AG09309 (cell line): ENCODE measurements around the gene MAPK8IP3.

Experiments
- DNase-seq: peaks from one replicate; pipeline ENCODE4 v3.0.0-alpha.2; 2010; ENCODE audit warnings: low read depth
- H3K4me3 ChIP-seq: 2 replicates; pipeline ENCODE4 v1.5.1; 2011; ENCODE audit warnings: mild to moderate bottlenecking, low read depth, low read length, moderate library complexity; ENCODE audit not compliant: control insufficient read depth
- CTCF ChIP-seq: IDR thresholded peaks from 2 replicates; pipeline ENCODE4 v1.5.1; 2011; ENCODE audit warnings: mild to moderate bottlenecking, low read depth, low read length, inconsistent platforms; ENCODE audit not compliant: insufficient read depth, control insufficient read depth; ENCODE audit errors: missing control alignments

Gene MAPK8IP3

DNA sequence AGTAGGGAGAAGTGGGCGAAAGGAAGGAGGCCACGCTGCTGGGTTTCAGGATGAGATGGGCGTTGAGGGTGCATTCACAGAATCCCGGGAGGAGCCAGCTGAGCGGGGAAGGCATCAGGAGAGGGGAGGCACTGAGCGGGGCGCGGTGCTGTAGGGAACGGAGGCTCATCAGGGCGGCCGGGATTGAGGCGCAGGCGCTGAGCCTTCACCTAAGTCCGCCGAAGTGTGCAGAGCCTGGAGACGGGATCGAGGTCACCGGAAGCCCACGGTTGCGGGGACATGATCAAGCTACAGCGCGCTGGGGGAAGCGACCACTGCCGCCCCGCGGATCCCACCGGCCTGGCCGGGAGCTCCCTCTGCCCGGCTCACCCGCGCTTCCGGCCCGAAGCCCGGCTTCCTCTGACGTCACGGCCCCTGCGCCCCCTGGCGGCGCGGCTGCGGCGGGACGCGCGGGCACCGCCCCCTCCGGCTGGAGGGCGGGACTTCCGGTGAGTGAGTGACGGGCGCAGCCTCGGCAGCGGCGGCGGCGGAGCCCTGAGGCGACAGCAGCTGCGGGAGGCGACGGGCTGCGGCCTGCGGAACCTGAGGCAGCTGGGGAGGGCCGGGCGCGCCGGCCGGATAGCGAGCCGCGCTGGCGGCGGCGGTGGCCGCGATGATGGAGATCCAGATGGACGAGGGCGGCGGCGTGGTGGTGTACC is at the start of gene MAPK8IP3:
Gene MAPK8IP3 (plus strand): TSS at position 508 of the 698 bp plus-strand sequence. CDS start 145 bp downstream, at position 653.
- peak; percentile 53 for TF ChIP-seq CTCF
- DNase-seq = peak; percentile 31
- peak within 1 kb of the TSS; percentile 96 for H3K4me3 ChIP-seq

GRCh38 chr16:1656808-1657617 is 49.0 kb upstream of the MAPK8IP3 start:
- no peak for TF ChIP-seq CTCF
- H3K4me3 ChIP-seq = no peak overlapping the region
- no peak for DNase-seq

DNA sequence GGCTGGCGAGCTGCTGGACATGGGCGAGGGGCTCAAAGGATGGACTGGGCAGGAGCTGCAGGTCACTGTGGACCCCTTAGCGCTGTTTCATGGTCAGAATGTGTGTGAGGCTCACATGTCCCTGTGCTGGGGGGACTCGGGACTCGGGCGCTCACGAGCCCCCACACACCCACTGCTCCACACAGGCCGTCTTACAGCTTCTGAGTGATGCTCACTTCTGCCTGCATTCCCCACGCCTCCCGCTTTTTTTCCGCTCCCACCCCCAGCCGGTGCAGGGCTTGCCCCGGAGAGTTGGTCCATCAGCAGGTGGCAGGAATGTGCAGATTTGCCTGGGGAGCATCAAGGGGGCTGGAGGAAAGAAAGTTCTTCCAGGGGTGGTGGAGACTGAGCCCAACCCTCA is 48.2 kb upstream of the MAPK8IP3 start:
- no peak for DNase-seq

DNA sequence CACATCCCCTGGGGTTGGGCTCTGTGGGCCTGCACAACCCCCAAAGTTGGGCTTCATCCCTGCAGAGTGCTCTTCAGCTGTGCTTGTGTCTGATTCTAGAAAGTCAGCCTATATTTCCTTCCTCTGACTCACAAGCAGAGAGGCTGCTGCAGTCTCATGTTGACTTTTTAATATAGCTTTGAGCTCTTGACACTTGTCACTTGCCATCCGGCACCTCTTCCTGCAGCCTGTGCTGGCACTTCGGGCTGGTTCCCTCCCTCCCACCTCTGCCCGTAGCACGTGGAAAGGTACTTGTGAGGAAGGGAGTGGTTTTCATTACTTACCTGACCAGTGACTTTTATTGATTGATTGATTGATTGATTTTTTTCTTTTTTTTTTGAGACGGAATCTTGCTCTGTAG is 47.0 kb upstream of the MAPK8IP3 start:
- TF ChIP-seq CTCF = no peak
- no peak for DNase-seq
- H3K4me3 ChIP-seq = no peak overlapping the region

More for the DNA sequence above, 48.2 kb upstream of the MAPK8IP3 start:
- H3K4me3 ChIP-seq = no peak overlapping the region
- TF ChIP-seq CTCF = no peak

DNA sequence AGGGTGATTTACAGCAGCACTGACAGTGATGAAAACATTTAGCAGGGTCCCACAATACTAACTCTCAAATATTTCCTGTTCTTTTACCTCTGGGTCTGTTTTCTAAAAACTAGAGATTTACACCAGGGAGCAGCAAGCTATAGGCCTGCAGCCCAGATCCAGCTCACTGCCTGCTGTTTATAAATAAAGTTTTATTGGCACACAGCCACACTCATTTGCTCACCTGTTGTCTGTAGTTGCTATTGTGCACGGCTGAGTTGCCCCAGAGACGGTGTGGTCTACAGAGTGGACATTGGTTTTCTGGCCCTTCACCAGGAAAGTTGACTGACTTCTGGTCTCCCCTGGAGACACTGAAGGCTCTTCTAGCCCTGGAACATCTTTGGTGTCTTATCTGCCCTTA is 44.2 kb upstream of the MAPK8IP3 start:
- TF ChIP-seq CTCF = no peak
- DNase-seq = no peak
- no peak overlapping the region for H3K4me3 ChIP-seq

DNA sequence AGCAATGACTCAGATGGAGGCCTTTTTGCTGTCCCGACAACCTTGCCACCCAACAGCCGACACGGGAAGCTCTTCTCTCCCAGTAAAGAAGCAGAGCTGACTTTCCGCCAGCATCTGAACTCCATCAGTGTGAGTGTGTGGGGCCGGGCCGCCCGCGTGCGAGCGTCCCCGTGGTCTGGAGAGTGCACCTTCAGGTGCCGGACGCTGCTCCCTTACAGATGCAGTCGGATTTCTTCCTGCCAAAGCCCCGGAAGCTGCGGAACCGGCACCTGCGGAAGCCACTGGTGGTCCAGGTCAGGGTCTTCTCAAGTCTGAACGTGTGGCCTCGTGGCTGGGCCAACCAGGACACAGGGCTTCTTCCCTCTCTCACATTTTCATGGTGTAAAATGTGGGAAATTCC is 43.5 kb upstream of the MAPK8IP3 start:
- H3K4me3 ChIP-seq = no peak overlapping the region
- TF ChIP-seq CTCF = no peak
- DNase-seq = no peak
